Endodermal cell (in vitro differentiated cells): ENCODE data around the gene PSMB11. TPM values are rescaled to one million over a fixed set of nuclear protein-coding genes. Genes with fewer than 3 reads are reported as not detected.

Experiments used
- DNase-seq: peaks from one replicate; pipeline ENCODE4 v3.0.0-alpha.2; 2017
- H3K27ac ChIP-seq: 2 replicates; pipeline ENCODE4 v1.5.1; 2013; ENCODE audit warnings: mild to moderate bottlenecking, low read depth, low read length, moderate library complexity
- H3K27me3 ChIP-seq: 2 replicates; pipeline ENCODE4 v1.6.1; 2013; ENCODE audit warnings: mild to moderate bottlenecking, low read length, moderate library complexity; ENCODE audit not compliant: insufficient read depth, control insufficient read depth, poor library complexity, severe bottlenecking
- H3K36me3 ChIP-seq: 2 replicates; pipeline ENCODE4 v1.7.0; 2013; ENCODE audit warnings: mild to moderate bottlenecking, low read length, moderate library complexity; ENCODE audit not compliant: control insufficient read depth, insufficient read depth
- H3K4me1 ChIP-seq: one replicate; pipeline ENCODE4 v1.7.0; 2013; ENCODE audit warnings: low read length; ENCODE audit not compliant: control insufficient read depth, insufficient read depth
- H3K4me3 ChIP-seq: 2 replicates; pipeline ENCODE4 v1.5.1; 2013; ENCODE audit warnings: mild to moderate bottlenecking, low read length, moderate library complexity
- H3K9ac ChIP-seq: 2 replicates; pipeline ENCODE4 v1.6.1; 2013; ENCODE audit warnings: mild to moderate bottlenecking, low read length, moderate library complexity; ENCODE audit not compliant: poor library complexity, severe bottlenecking; ENCODE audit errors: extremely low read depth
- H3K9me3 ChIP-seq: 2 replicates; pipeline ENCODE4 v1.6.1; 2013; ENCODE audit warnings: mild to moderate bottlenecking, low read length, moderate library complexity; ENCODE audit not compliant: control insufficient read depth
- H3K27ac Mint-ChIP-seq: 2 replicates; pipeline ENCODE4 v1.8.0; 2020; ENCODE audit warnings: mixed read lengths
- H3K27me3 Mint-ChIP-seq: 2 replicates; pipeline ENCODE4 v1.8.0; 2021; ENCODE audit warnings: mild to moderate bottlenecking, mixed read lengths; ENCODE audit not compliant: insufficient read depth
- H3K36me3 Mint-ChIP-seq: 2 replicates; pipeline ENCODE4 v1.8.0; 2020; ENCODE audit warnings: low read depth, mixed read lengths
- H3K4me1 Mint-ChIP-seq: 2 replicates; pipeline ENCODE4 v1.8.0; 2020; ENCODE audit warnings: mixed read lengths
- H3K4me3 Mint-ChIP-seq: 2 replicates; pipeline ENCODE4 v1.8.0; 2020; ENCODE audit warnings: mild to moderate bottlenecking, moderate library complexity, mixed read lengths
- H3K9me3 Mint-ChIP-seq: 2 replicates; pipeline ENCODE4 v1.8.0; 2020; ENCODE audit warnings: mild to moderate bottlenecking, mixed read lengths
- WGBS, 2 experiments: methylation state at CpG; one replicate each; pipeline versions ENCODE4 v1.1.5 to v1.1.7; 2013; ENCODE audit warnings: missing lambda C conversion rate in 2 of 2, mixed read lengths in 1 of 2; ENCODE audit not compliant: insufficient coverage in 1 of 2, insufficient read length in 1 of 2; 5-methylcytosine and 5-hydroxymethylcytosine counted together
- total RNA-seq, 2 donors: library from RNA; stranded (reverse); fragmentation: NEBNext Ultra II Directional in 1 of 2; extraction: Animal tissue kit (Norgen Biotek cat#: 25700) in 1 of 2; gene quantifications; 2 replicates in 1 of 2; 3 replicates in 1 of 2; pipeline ENCODE4 v1.2.1, GENCODE V29; 2021
- TF ChIP-seq, protein P1 (sequence below): fragments of 200-600 bp; sonication (generic); conservative IDR thresholded peaks from 2 replicates; pipeline ENCODE4 v1.5.0; 2021; ENCODE audit warnings: antibody characterized with exemption, mild to moderate bottlenecking

Gene PSMB11
- total RNA-seq, 2 donors from 2014 or later, result not detected

DNA sequence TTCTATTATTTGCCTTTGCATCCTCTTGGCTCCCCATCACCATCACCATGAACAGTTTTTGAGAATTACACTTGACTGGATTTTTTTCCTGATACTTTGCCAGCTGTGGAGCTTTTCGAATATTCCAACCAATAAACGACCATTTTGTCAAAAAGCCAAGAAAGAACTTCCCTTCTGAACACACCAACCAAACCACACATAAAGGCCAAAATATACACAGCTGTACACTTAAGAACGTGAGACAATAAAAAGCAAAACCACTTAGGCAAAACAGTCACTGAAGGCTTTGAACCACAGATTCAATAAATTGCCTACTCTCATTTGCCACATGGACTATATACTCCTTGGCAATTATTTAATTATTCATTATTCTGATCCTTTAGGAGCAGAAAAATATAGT, 33.2 kb upstream of the PSMB11 start:
- peaks cover 3% of the 10 kb centered on the region for H3K9me3 Mint-ChIP-seq
- WGBS, 2 experiments, result 94 to 100% methylated on average over 3 of the region's 3 CpGs
- H3K27me3 Mint-ChIP-seq, result no peaks in the 10 kb centered on the region
- Histone ChIP-seq H3K27me3 (no peaks in the 10 kb centered on the region), H3K9ac (no peak overlapping the region), H3K4me3 (no peak overlapping the region), H3K36me3 (no peaks in the 10 kb centered on the region), H3K9me3 (no peaks in the 10 kb centered on the region), H3K4me1 (peaks cover 4% of the 10 kb centered on the region), H3K27ac (no peak overlapping the region)
- H3K4me3 Mint-ChIP-seq, result no peak overlapping the region
- DNase-seq, result no peak
- no peak overlapping the region for H3K27ac Mint-ChIP-seq
- peaks cover 22% of the 10 kb centered on the region for H3K4me1 Mint-ChIP-seq
- H3K36me3 Mint-ChIP-seq, result no peaks in the 10 kb centered on the region
- TF ChIP-seq, protein P1, sequence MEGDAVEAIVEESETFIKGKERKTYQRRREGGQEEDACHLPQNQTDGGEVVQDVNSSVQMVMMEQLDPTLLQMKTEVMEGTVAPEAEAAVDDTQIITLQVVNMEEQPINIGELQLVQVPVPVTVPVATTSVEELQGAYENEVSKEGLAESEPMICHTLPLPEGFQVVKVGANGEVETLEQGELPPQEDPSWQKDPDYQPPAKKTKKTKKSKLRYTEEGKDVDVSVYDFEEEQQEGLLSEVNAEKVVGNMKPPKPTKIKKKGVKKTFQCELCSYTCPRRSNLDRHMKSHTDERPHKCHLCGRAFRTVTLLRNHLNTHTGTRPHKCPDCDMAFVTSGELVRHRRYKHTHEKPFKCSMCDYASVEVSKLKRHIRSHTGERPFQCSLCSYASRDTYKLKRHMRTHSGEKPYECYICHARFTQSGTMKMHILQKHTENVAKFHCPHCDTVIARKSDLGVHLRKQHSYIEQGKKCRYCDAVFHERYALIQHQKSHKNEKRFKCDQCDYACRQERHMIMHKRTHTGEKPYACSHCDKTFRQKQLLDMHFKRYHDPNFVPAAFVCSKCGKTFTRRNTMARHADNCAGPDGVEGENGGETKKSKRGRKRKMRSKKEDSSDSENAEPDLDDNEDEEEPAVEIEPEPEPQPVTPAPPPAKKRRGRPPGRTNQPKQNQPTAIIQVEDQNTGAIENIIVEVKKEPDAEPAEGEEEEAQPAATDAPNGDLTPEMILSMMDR, result no peak

DNA sequence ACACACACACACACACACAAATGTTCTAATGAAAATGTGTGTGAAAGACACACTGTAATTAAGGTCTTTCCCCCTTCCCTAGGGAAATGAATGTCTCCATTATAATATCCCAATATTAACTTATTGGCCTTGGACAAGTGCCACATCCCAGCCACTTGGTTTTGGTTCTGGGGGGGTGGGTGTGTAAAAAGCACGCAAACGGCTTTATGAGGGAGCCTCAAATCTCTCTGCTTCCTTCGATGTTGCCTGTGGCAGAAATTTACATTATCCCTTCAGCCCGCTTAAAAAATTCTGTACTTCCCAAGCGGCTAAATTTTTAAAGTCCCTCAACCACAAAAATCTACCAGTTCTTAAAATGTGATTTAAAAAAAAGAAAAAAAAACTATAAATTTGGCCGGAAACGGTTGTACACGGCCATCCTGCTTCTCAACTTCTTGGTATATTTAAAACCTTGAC, 32.5 kb upstream of the PSMB11 start:
- no peak for DNase-seq
- TF ChIP-seq, protein P1, result no peak
- peaks cover 22% of the 10 kb centered on the region for H3K4me1 Mint-ChIP-seq
- H3K9me3 ChIP-seq, result no peaks in the 10 kb centered on the region
- H3K27ac Mint-ChIP-seq, result peak overlapping the region; percentile 71
- no peaks in the 10 kb centered on the region for H3K27me3 Mint-ChIP-seq
- peak overlapping the region; percentile 59 for H3K4me3 Mint-ChIP-seq
- no peak overlapping the region for H3K27ac ChIP-seq
- H3K4me1 ChIP-seq, result peaks cover 4% of the 10 kb centered on the region
- no peaks in the 10 kb centered on the region for H3K36me3 Mint-ChIP-seq
- 54 to 63% methylated on average over 6 to 8 of the region's 8 CpGs for WGBS, 2 experiments
- H3K27me3 ChIP-seq, result no peaks in the 10 kb centered on the region
- H3K36me3 ChIP-seq, result no peaks in the 10 kb centered on the region
- H3K9me3 Mint-ChIP-seq, result peaks cover 3% of the 10 kb centered on the region
- no peak overlapping the region for H3K9ac ChIP-seq
- H3K4me3 ChIP-seq, result peak overlapping the region; percentile 74

DNA sequence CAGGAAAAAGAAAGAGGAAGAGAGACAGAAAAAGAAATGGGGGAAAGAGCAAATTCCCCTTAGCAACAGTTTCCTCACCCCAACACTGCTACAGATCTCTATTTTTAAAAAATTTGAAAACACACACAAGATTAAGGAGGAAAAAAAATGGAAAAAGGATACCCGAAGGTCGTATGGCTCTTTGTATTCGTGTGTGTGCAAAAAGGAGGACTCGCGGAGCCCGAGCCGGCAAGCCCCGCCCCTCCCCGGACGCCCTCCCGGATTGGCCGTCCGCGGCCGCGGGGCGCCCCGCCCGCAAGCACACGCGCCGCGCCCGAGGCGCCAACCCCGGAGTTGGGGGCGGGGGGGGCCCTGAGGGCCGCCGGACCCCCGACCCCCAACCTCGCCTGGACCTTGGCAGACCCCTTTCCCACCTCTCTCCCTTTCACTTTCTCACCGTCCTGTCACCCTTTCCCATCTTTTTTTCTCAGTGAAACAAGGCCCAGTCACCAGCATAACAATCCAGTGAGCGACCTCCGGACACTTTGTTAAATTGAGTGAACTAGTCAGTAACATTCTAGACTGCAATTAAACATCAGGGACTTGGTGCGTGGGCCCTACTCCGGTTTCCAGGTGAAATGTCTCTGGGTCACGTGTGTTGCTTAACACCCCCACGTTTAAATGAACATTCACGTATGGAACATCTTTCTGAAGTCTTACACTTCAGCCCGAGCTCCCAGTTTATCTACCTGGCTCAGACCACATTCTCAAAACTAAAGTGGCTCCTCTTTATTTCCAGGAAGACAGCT, 31.9 kb upstream of the PSMB11 start, which contains the start of gene C14orf93:
C14orf93 (minus strand) TSS at position 205 of the 788 bp plus-strand sequence. CDS start 11,120 bp downstream, outside the sequence.
- peak within 1 kb of the TSS; percentile 74 for H3K4me3 ChIP-seq
- peak; percentile 88 for DNase-seq
- TF ChIP-seq, protein P1, result no peak
- H3K27me3 ChIP-seq, result no peaks in the 10 kb centered on the region
- peak within 1 kb of the TSS; percentile 81 for H3K27ac Mint-ChIP-seq
- peaks cover 4% of the 10 kb centered on the region for H3K4me1 ChIP-seq
- H3K4me1 Mint-ChIP-seq, result peaks cover 18% of the 10 kb centered on the region
- no peaks in the 10 kb centered on the region for H3K36me3 Mint-ChIP-seq
- H3K4me3 Mint-ChIP-seq, result peak within 1 kb of the TSS; percentile 59
- peaks cover 3% of the 10 kb centered on the region for H3K9me3 Mint-ChIP-seq
- no peaks in the 10 kb centered on the region for H3K36me3 ChIP-seq
- no peak within 1 kb of the TSS for H3K9ac ChIP-seq
- H3K27ac ChIP-seq, result peak within 1 kb of the TSS; percentile 30
- WGBS, 2 experiments, result 14 to 46% methylated on average over 10 to 40 of the region's 40 CpGs
- H3K27me3 Mint-ChIP-seq, result no peaks in the 10 kb centered on the region
- no peaks in the 10 kb centered on the region for H3K9me3 ChIP-seq
